GM19468 (cell line): Measurements from ENCODE around the gene CDK12.

Experiments
- ATAC-seq: cut with Tn5 transposase; IDR thresholded peaks from one replicate; pipeline ENCODE4 v1.9.1; 2021; ENCODE audit warnings: mild to moderate bottlenecking, moderate library complexity, moderate number of reproducible peaks; ENCODE audit not compliant: unreplicated experiment; ENCODE audit errors: extremely low read depth

The CDK12 gene

DNA sequence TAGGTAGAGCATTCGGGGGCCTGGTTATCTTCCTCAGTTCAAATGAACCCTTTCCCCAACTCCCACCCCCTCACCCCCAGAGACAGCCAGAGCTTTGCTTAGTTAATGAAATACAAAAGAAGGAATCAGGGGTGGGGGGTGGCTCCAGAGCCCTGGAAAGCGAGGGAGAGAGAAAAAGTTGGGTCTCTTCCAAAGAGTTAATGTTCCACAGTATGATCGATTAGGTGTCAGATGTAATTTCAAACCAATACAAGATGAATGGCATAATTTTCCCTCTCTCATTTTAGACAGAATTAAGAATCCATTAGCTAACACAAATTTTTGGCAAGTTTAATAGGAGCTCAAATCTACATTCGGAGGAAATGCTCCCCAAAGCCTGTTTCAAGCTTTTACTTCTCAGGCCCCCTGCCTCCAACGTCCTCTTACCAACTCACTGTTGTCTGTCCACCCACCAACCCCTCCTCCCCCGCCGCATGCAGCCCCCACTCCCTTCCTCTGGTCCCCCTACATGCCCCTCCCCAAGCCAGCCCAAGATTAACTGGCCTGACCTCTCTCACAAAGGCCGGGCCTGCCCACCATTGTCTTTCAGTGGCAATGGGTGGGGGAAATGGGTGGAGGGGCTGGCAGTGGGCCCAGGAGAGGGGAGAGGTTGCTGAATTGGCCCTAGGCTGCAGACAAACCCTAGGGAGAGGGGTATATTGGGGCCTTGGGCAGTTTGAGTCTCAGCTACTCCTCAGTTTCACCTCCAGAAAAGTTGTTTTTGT lies 118.2 kb downstream of the CDK12 start:
- no peak for ATAC-seq

GRCh38 chr17:39580082-39580468 lies 118.8 kb downstream of the CDK12 start:
- ATAC-seq, result no peak

DNA sequence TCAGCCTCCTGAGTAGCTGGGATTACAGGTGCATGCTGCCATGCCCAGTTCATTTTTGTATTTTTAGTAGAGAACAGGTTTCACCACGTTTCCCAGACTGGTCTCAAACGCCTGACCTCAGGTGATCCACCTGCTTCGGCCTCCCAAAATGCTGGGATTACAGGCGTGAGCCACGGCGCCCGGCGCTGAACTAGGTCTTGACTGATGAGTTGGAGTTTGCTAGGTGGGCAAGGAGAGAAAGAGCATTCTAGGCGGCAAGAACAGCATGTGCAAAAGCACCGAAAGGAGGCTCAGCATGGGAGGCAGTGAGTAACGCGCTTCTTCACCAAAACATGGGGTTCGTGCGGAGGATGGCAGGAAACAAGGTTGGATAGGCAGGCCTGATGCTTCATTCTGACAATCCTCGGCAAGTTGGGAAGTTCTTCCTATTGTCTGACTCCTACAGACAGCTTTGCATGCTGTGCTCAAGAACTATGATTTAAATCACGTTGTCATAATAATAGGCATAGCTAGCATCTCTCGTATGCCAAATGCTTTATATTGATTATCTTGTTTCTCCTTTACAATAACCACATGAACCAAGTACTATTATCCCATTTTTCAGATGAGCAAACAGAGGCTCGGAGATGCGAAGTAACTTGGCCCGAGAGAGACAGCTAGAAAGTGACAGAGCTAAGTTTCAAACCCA lies 119.9 kb downstream of the CDK12 start:
- no peak for ATAC-seq

GRCh38 chr17:39581759-39582085 lies 120.4 kb downstream of the CDK12 start:
- ATAC-seq, result no peak

DNA sequence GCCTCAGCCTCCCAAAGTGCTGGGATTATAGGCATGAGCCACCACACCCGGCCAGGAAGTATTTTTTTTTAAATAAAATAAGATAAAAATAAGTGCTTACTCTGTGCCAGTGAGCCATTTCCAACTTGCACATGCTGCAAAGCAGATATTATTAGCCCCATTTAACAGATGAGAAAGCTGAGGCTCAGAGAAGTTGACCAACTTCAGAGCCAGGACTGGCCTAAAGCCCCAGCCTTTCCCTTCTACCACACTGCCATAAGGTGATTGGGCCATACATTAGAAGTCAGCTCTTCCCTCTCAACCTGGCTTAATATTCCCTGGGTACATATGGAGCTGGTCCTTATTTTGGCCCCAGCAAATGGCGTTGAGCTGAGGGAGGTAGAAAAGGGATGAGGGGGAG lies 121.4 kb downstream of the CDK12 start:
- no peak for ATAC-seq
